Type B pancreatic cell (in vitro differentiated cells): ENCODE measurements around the gene FLAD1. TPM values are rescaled to one million over a fixed set of nuclear protein-coding genes. Genes with fewer than 3 reads are reported as not detected.
"Not testable (repeated sequence)": the region's sequence is repeated elsewhere in the genome, so short reads cannot be mapped to it uniquely, and the experiment has no call there.

Source experiments
- DNase-seq: peaks from one replicate; pipeline ENCODE4 v3.0.0; 2021; ENCODE audit warnings: mixed read lengths; ENCODE audit not compliant: unreplicated experiment; ENCODE audit errors: extremely low spot score
- H3K27ac Mint-ChIP-seq: 2 replicates; pipeline ENCODE4 v1.8.0; 2021; ENCODE audit warnings: mild to moderate bottlenecking, mixed read lengths
- H3K27me3 Mint-ChIP-seq: 2 replicates; pipeline ENCODE4 v1.8.0; 2021; ENCODE audit warnings: mixed read lengths
- H3K36me3 Mint-ChIP-seq: 2 replicates; pipeline ENCODE4 v1.8.0; 2021; ENCODE audit warnings: mixed read lengths
- H3K4me1 Mint-ChIP-seq: one replicate; pipeline ENCODE4 v1.8.0; 2021; ENCODE audit warnings: mixed read lengths; ENCODE audit not compliant: unreplicated experiment
- H3K4me3 Mint-ChIP-seq: 2 replicates; pipeline ENCODE4 v1.8.0; 2021; ENCODE audit warnings: mild to moderate bottlenecking, mixed read lengths
- H3K9me3 Mint-ChIP-seq: 2 replicates; pipeline ENCODE4 v1.8.0; 2021; ENCODE audit warnings: mixed read lengths
- CTCF ChIP-seq: fragments of 200-600 bp; sonication (generic); conservative IDR thresholded peaks from 2 replicates; pipeline ENCODE4 v1.5.0; 2021; ENCODE audit warnings: antibody characterized with exemption, mild to moderate bottlenecking
- total RNA-seq: library from RNA; stranded (reverse); gene quantifications from 2 replicates; pipeline ENCODE4 v1.2.1, GENCODE V29; 2021; ENCODE audit warnings: low replicate concordance

The FLAD1 gene
- total RNA-seq, 1 donor from 2014 or later, result 59.0 TPM

GRCh38 chr1:154974808-154975408 lies 8.2 kb upstream of the FLAD1 start:
- Mint-ChIP-seq H3K4me3 (no peak overlapping the region), H3K36me3 (peaks cover 4% of the 10 kb centered on the region), H3K27ac (no peak overlapping the region), H3K9me3 (no peaks in the 10 kb centered on the region), H3K4me1 (peaks cover 29% of the 10 kb centered on the region), H3K27me3 (no peaks in the 10 kb centered on the region)
- DNase-seq, result peak; percentile 94
- TF ChIP-seq CTCF, result no peak

GRCh38 chr1:154975409-154976059 lies 7.6 kb upstream of the FLAD1 start:
- no peak for TF ChIP-seq CTCF
- no peak overlapping the region for H3K27ac Mint-ChIP-seq

GRCh38 chr1:154977762-154978161 lies 5.4 kb upstream of the FLAD1 start:
- peak overlapping the region; percentile 45 for H3K4me3 Mint-ChIP-seq
- not testable (repeated sequence) for H3K4me1 Mint-ChIP-seq, H3K9me3 Mint-ChIP-seq, H3K36me3 Mint-ChIP-seq, DNase-seq, H3K27me3 Mint-ChIP-seq
- peak overlapping the region; percentile 54 for H3K27ac Mint-ChIP-seq

More at GRCh38 chr1:154975409-154976059, 7.6 kb upstream of the FLAD1 start:
- Mint-ChIP-seq H3K27me3 (no peaks in the 10 kb centered on the region), H3K4me1 (peaks cover 29% of the 10 kb centered on the region), H3K9me3 (no peaks in the 10 kb centered on the region), H3K36me3 (peaks cover 4% of the 10 kb centered on the region), H3K4me3 (no peak overlapping the region)
- no peak for DNase-seq

GRCh38 chr1:154978360-154978759 lies 4.8 kb upstream of the FLAD1 start:
- H3K4me3 Mint-ChIP-seq, result no peak overlapping the region
- H3K36me3 Mint-ChIP-seq, result peaks cover 4% of the 10 kb centered on the region
- DNase-seq, result no peak
- TF ChIP-seq CTCF, result no peak
- no peaks in the 10 kb centered on the region for H3K27me3 Mint-ChIP-seq
- H3K27ac Mint-ChIP-seq, result no peak overlapping the region
- H3K4me1 Mint-ChIP-seq, result peaks cover 7% of the 10 kb centered on the region
- H3K9me3 Mint-ChIP-seq, result no peaks in the 10 kb centered on the region

- H3K27ac Mint-ChIP-seq, result no peak overlapping the region
Observed at GRCh38 chr1:154982341-154982740, 803 bp upstream of the FLAD1 start.

More at GRCh38 chr1:154982341-154982740, 803 bp upstream of the FLAD1 start:
- no peak for TF ChIP-seq CTCF
- H3K9me3 Mint-ChIP-seq, result no peaks in the 10 kb centered on the region
- H3K4me3 Mint-ChIP-seq, result no peak overlapping the region
- no peaks in the 10 kb centered on the region for H3K27me3 Mint-ChIP-seq
- no peaks in the 10 kb centered on the region for H3K4me1 Mint-ChIP-seq
- peaks cover 4% of the 10 kb centered on the region for H3K36me3 Mint-ChIP-seq
- DNase-seq, result no peak
